ENCODE data around the gene STYXL2. TPM values are rescaled to one million over a fixed set of nuclear protein-coding genes. Genes with fewer than 3 reads are reported as not detected.

The STYXL2 gene
- total and polyA plus RNA-seq, 2 donors from 2014 or later: 0.38 TPM; not detected in 1

- TF ChIP-seq, protein P1, sequence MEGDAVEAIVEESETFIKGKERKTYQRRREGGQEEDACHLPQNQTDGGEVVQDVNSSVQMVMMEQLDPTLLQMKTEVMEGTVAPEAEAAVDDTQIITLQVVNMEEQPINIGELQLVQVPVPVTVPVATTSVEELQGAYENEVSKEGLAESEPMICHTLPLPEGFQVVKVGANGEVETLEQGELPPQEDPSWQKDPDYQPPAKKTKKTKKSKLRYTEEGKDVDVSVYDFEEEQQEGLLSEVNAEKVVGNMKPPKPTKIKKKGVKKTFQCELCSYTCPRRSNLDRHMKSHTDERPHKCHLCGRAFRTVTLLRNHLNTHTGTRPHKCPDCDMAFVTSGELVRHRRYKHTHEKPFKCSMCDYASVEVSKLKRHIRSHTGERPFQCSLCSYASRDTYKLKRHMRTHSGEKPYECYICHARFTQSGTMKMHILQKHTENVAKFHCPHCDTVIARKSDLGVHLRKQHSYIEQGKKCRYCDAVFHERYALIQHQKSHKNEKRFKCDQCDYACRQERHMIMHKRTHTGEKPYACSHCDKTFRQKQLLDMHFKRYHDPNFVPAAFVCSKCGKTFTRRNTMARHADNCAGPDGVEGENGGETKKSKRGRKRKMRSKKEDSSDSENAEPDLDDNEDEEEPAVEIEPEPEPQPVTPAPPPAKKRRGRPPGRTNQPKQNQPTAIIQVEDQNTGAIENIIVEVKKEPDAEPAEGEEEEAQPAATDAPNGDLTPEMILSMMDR (IDR thresholded peaks at IDR 0.05; ENCODE audit: borderline replicate concordance, extremely low read depth, insufficient read depth): no peak
- no peak overlapping the region for H3K9ac ChIP-seq (ENCODE audit: low read length in 3 of 3)
- H3K36me3 ChIP-seq (ENCODE audit: control insufficient read depth in 2 of 3, insufficient read depth in 3 of 3, low read length in 3 of 3): no peaks in the 10 kb centered on the region
- H3K4me1 ChIP-seq (ENCODE audit: control insufficient read depth in 2 of 3, insufficient read depth in 2 of 3, low read depth in 1 of 3, low read length in 3 of 3): peaks cover 0 to 4% (median 0%) of the 10 kb centered on the region in 3 donors
- intact Hi-C loops (cut with DNase I): no loop called here
- DNase-seq: peak in 2 of 5 donors; percentile 29 to 62
- H3K27ac ChIP-seq (ENCODE audit: low read depth in 2 of 2, low read length in 2 of 2): no peak overlapping the region
- peak overlapping the region in 2 of 3 donors; percentile 4 to 33 for H3K4me3 ChIP-seq (ENCODE audit: low read length in 3 of 3)
- no peak for FAIRE-seq
- no peaks in the 10 kb centered on the region for H3K27me3 ChIP-seq (ENCODE audit: control insufficient read depth, insufficient read depth, low read length)
- no peaks in the 10 kb centered on the region for H3K9me3 ChIP-seq (ENCODE audit: control insufficient read depth in 2 of 3, insufficient read depth in 1 of 3, low read length in 3 of 3)
Measured at GRCh38 chr1:167082511-167083027, 11.3 kb upstream of the STYXL2 start.

- FAIRE-seq (no peak), DNase-seq (no peak)
- H3K4me3 ChIP-seq (ENCODE audit: low read length in 3 of 3): peak overlapping the region in 1 of 3 donors; percentile 33
- H3K9ac ChIP-seq (ENCODE audit: low read length in 3 of 3): no peak overlapping the region
- intact Hi-C loops (cut with DNase I): no loop called here
- no peaks in the 10 kb centered on the region for H3K9me3 ChIP-seq (ENCODE audit: control insufficient read depth in 2 of 3, insufficient read depth in 1 of 3, low read length in 3 of 3)
- peaks cover 0 to 4% (median 0%) of the 10 kb centered on the region in 3 donors for H3K4me1 ChIP-seq (ENCODE audit: control insufficient read depth in 2 of 3, insufficient read depth in 2 of 3, low read depth in 1 of 3, low read length in 3 of 3)
- H3K27ac ChIP-seq (ENCODE audit: low read depth in 2 of 2, low read length in 2 of 2): no peak overlapping the region
- TF ChIP-seq, protein P1 (IDR thresholded peaks at IDR 0.05; ENCODE audit: borderline replicate concordance, extremely low read depth, insufficient read depth): no peak
- no peaks in the 10 kb centered on the region for H3K27me3 ChIP-seq (ENCODE audit: control insufficient read depth, insufficient read depth, low read length)
- H3K36me3 ChIP-seq (ENCODE audit: control insufficient read depth in 2 of 3, insufficient read depth in 3 of 3, low read length in 3 of 3): no peaks in the 10 kb centered on the region
Measured at GRCh38 chr1:167083066-167083665, 10.7 kb upstream of the STYXL2 start.

DNA sequence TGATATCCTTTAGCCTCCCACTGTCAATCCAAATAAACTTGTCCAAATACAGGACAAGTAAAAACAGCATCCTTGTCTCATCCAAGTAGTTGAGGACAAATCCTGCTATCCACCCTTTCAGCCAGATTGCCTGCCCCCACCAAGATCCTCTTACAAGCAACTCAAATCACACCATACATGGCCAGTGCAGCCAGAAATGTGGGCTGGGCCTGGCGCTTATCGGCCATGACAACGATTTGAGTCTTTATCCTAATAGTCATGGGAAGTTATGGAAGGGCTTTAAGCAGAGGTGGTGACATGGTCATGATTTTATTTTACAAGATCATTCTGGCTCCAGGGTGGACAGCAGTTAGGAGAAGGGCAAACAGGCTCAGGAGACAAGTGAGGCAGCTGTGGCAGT is 10.0 kb upstream of the STYXL2 start:
- Histone ChIP-seq H3K9me3 (ENCODE audit: control insufficient read depth in 2 of 3, insufficient read depth in 1 of 3, low read length in 3 of 3) (no peaks in the 10 kb centered on the region), H3K27ac (ENCODE audit: low read depth in 2 of 2, low read length in 2 of 2) (no peak overlapping the region), H3K27me3 (ENCODE audit: control insufficient read depth, insufficient read depth, low read length) (no peaks in the 10 kb centered on the region), H3K4me1 (ENCODE audit: control insufficient read depth in 2 of 3, insufficient read depth in 2 of 3, low read depth in 1 of 3, low read length in 3 of 3) (peaks cover 0 to 4% (median 0%) of the 10 kb centered on the region in 3 donors), H3K4me3 (ENCODE audit: low read length in 3 of 3) (no peak overlapping the region), H3K9ac (ENCODE audit: low read length in 3 of 3) (no peak overlapping the region), H3K36me3 (ENCODE audit: control insufficient read depth in 2 of 3, insufficient read depth in 3 of 3, low read length in 3 of 3) (no peaks in the 10 kb centered on the region)
- intact Hi-C loops (cut with DNase I): no loop called here
- TF ChIP-seq, protein P1 (IDR thresholded peaks at IDR 0.05; ENCODE audit: borderline replicate concordance, extremely low read depth, insufficient read depth): no peak
- no peak for DNase-seq
- FAIRE-seq: no peak

Data from kidney (tissue), 14 donors.